Spleen (tissue), 7 donors: Measurements from ENCODE around the gene PNLDC1.

Experiments
- CTCF ChIP-seq, 11 experiments: fragments of 200-600 bp in 7 of 11; fragments of 450-650 bp in 4 of 11; sonication (generic) in 4 of 11; IDR thresholded peaks in 8 of 11; conservative IDR thresholded peaks in 3 of 11; 1 replicate in 7 of 11; 2 replicates in 4 of 11; pipeline versions ENCODE4 v1.4.0 to v1.8.0; 2016 to 2021; ENCODE audit warnings: antibody characterized with exemption in 11 of 11, inconsistent platforms in 4 of 11, mild to moderate bottlenecking in 1 of 11
- POLR2A ChIP-seq, 3 donors: fragments of 450-650 bp; IDR thresholded peaks; one replicate each; pipeline ENCODE4 v1.5.1; 2017; ENCODE audit warnings: antibody characterized with exemption in 3 of 3, mild to moderate bottlenecking in 1 of 3
- POLR2AphosphoS5 ChIP-seq, 3 donors: sonication (generic); formaldehyde crosslinking; IDR thresholded peaks; one replicate each; pipeline ENCODE4 v1.5.1; 2017; ENCODE audit warnings: antibody characterized with exemption in 3 of 3
- donor health status: DM: no; HTN: no; CAD: no; lungs with moderate emphysema.
- donor health status: DM: no; HTN: no; CAD: no.
- donor health status: DM: no; HTN: no; CAD: no.

GRCh38 chr6:159826968-159827647 lies 27.0 kb downstream of the PNLDC1 start:
- TF ChIP-seq POLR2AphosphoS5 (IDR thresholded peaks at IDR 0.05) (no peak), CTCF (IDR thresholded peaks at IDR 0.05 in 8 of 11, conservative IDR thresholded peaks at IDR 0.05 in 3 of 11) (no peak), POLR2A (IDR thresholded peaks at IDR 0.05) (no peak)
